Activated T-helper 17 cell treated with anti-CD3 and anti-CD28 coated beads, Interleukin-2, amount 50 U/mL, for 72 hours (primary cell): Measurements from ENCODE around the gene GPAT3. TPM values are rescaled to one million over a fixed set of nuclear protein-coding genes. Genes with fewer than 3 reads are reported as not detected.
A peak's percentile ranks its signal among the peaks of the same experiment; 100 is the strongest.
"Not testable (repeated sequence)": the region's sequence is repeated elsewhere in the genome, so short reads cannot be mapped to it uniquely, and the experiment has no call there.

Experiments used
- ATAC-seq: fragments of 150-1000 bp; cut with Tn5 transposase; replicated peaks from 2 replicates; pipeline ENCODE4 v1.10.0; 2021; ENCODE audit warnings: mild to moderate bottlenecking, moderate library complexity
- H3K27ac Mint-ChIP-seq: one replicate; pipeline ENCODE4 v1.8.0; 2022; ENCODE audit warnings: mixed read lengths
- H3K27me3 Mint-ChIP-seq: one replicate; pipeline ENCODE4 v1.8.0; 2022; ENCODE audit warnings: mixed read lengths
- H3K36me3 Mint-ChIP-seq: one replicate; pipeline ENCODE4 v1.8.0; 2022; ENCODE audit warnings: low read depth, mild to moderate bottlenecking, mixed read lengths
- H3K4me1 Mint-ChIP-seq: one replicate; pipeline ENCODE4 v1.8.0; 2022; ENCODE audit warnings: mixed read lengths
- H3K4me3 Mint-ChIP-seq: one replicate; pipeline ENCODE4 v1.8.0; 2022; ENCODE audit warnings: mild to moderate bottlenecking, mixed read lengths
- H3K9me3 Mint-ChIP-seq: one replicate; pipeline ENCODE4 v1.8.0; 2022; ENCODE audit warnings: mixed read lengths
- total RNA-seq, 2 donors: library from RNA; stranded (reverse); gene quantifications; one replicate each; pipeline ENCODE4 v1.2.3, GENCODE V29; 2022

GPAT3 gene
- total RNA-seq, 2 donors from 2014 or later, result 5.6 to 8.8 TPM

- Mint-ChIP-seq H3K27me3 (no peaks in the 10 kb centered on the region), H3K27ac (no peak overlapping the region), H3K36me3 (no peaks in the 10 kb centered on the region), H3K4me3 (no peak overlapping the region), H3K9me3 (no peaks in the 10 kb centered on the region), H3K4me1 (peaks cover 14% of the 10 kb centered on the region)
- no peak for ATAC-seq
Measured at GRCh38 chr4:83563998-83564397, 28.1 kb downstream of the GPAT3 start.

DNA sequence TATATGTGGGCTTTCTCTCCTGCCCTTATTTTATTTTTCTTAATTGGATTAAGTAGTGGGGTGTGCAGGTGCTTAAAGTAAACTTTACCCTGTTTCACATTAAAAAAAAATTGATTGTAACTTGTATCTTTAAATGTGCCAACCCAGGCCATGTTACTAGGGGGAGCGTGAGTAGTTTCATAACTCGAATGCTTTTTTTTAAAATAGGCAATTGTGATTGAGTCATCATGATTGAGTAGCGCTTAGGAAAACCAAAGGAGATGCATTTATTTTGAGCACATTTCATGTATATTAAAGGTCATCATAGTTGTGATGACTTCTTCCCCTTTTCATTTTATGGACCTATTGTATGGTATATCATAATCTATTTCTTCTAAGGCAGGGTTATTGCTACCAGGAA lies 32.2 kb downstream of the GPAT3 start:
- Mint-ChIP-seq H3K27ac (no peak overlapping the region), H3K36me3 (no peaks in the 10 kb centered on the region), H3K4me3 (no peak overlapping the region), H3K4me1 (no peaks in the 10 kb centered on the region), H3K27me3 (no peaks in the 10 kb centered on the region), H3K9me3 (no peaks in the 10 kb centered on the region)
- no peak for ATAC-seq

- H3K9me3 Mint-ChIP-seq, result no peaks in the 10 kb centered on the region
- no peaks in the 10 kb centered on the region for H3K4me1 Mint-ChIP-seq
Measured at GRCh38 chr4:83569429-83569828, 33.5 kb downstream of the GPAT3 start.

DNA sequence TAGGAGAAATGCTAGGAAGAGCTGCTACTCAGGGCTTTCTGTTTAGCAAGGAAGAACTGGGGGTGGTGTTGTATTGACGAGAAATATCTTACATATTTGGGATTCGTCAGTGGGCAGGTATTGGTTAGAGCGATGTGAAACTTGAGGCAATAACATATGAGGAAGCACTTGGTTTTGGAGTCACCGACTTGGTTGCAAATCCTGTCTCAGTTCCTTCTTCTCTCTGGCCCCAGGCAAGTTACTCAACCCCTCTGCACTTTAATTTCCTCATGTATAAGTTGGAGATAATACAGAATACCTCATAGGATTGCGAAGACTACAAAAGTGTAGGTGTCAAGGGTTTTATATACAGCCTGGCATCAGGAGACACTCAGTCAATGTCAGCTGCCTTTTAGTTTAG lies 34.1 kb downstream of the GPAT3 start:
- H3K36me3 Mint-ChIP-seq, result no peaks in the 10 kb centered on the region
- no peaks in the 10 kb centered on the region for H3K9me3 Mint-ChIP-seq
- no peak overlapping the region for H3K27ac Mint-ChIP-seq
- no peak overlapping the region for H3K4me3 Mint-ChIP-seq
- ATAC-seq, result no peak
- no peaks in the 10 kb centered on the region for H3K4me1 Mint-ChIP-seq
- no peaks in the 10 kb centered on the region for H3K27me3 Mint-ChIP-seq

More at GRCh38 chr4:83569429-83569828, 33.5 kb downstream of the GPAT3 start:
- Mint-ChIP-seq H3K36me3 (no peaks in the 10 kb centered on the region), H3K4me3 (no peak overlapping the region), H3K27ac (no peak overlapping the region), H3K27me3 (no peaks in the 10 kb centered on the region)
- ATAC-seq, result no peak

DNA sequence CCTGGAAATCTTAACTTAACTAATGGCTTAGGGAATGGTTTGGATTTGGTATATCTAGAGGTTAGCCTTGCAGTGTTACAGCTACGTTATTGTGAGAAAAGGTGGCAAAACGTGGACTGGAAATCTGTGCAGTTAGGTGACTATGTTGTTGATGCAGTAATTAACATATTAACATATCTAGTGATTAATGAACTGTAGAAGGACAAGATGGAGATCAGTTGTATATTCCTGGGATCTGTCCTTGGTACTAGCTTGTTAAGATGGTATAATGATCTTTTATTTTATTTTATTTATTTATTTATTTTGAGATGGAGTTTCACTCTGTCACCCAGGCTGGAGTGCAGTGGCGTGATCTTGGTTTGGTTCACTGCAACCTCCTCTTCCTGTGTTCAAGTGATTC lies 36.9 kb downstream of the GPAT3 start:
- Mint-ChIP-seq H3K9me3 (no peaks in the 10 kb centered on the region), H3K4me1 (no peaks in the 10 kb centered on the region), H3K27ac (no peak overlapping the region), H3K27me3 (no peaks in the 10 kb centered on the region), H3K36me3 (no peaks in the 10 kb centered on the region), H3K4me3 (no peak overlapping the region)
- ATAC-seq, result no peak

- H3K27ac Mint-ChIP-seq, result no peak overlapping the region
- no peak overlapping the region for H3K4me3 Mint-ChIP-seq
- no peaks in the 10 kb centered on the region for H3K27me3 Mint-ChIP-seq
- ATAC-seq, result no peak
- no peaks in the 10 kb centered on the region for H3K4me1 Mint-ChIP-seq
- H3K36me3 Mint-ChIP-seq, result no peaks in the 10 kb centered on the region
- H3K9me3 Mint-ChIP-seq, result no peaks in the 10 kb centered on the region
Measured at GRCh38 chr4:83574247-83574646, 38.3 kb downstream of the GPAT3 start.

GRCh38 chr4:83576237-83576636 lies 40.3 kb downstream of the GPAT3 start:
- H3K36me3 Mint-ChIP-seq, H3K9me3 Mint-ChIP-seq, H3K27ac Mint-ChIP-seq, ATAC-seq, H3K27me3 Mint-ChIP-seq, H3K4me1 Mint-ChIP-seq, H3K4me3 Mint-ChIP-seq: not testable (repeated sequence)

- Mint-ChIP-seq H3K9me3 (no peaks in the 10 kb centered on the region), H3K36me3 (peaks cover 13% of the 10 kb centered on the region), H3K4me1 (peaks cover 6% of the 10 kb centered on the region), H3K27ac (peak overlapping the region; percentile 9), H3K27me3 (no peaks in the 10 kb centered on the region), H3K4me3 (no peak overlapping the region)
- peak; percentile 60 for ATAC-seq
Measured at GRCh38 chr4:83581411-83582288, 45.7 kb downstream of the GPAT3 start.

- no peaks in the 10 kb centered on the region for H3K9me3 Mint-ChIP-seq
- peaks cover 13% of the 10 kb centered on the region for H3K36me3 Mint-ChIP-seq
- peak overlapping the region; percentile 9 for H3K27ac Mint-ChIP-seq
- H3K4me3 Mint-ChIP-seq, result no peak overlapping the region
- peak; percentile 16 for ATAC-seq
- no peaks in the 10 kb centered on the region for H3K27me3 Mint-ChIP-seq
- H3K4me1 Mint-ChIP-seq, result peaks cover 6% of the 10 kb centered on the region
Measured at GRCh38 chr4:83582289-83582785, 46.4 kb downstream of the GPAT3 start.

DNA sequence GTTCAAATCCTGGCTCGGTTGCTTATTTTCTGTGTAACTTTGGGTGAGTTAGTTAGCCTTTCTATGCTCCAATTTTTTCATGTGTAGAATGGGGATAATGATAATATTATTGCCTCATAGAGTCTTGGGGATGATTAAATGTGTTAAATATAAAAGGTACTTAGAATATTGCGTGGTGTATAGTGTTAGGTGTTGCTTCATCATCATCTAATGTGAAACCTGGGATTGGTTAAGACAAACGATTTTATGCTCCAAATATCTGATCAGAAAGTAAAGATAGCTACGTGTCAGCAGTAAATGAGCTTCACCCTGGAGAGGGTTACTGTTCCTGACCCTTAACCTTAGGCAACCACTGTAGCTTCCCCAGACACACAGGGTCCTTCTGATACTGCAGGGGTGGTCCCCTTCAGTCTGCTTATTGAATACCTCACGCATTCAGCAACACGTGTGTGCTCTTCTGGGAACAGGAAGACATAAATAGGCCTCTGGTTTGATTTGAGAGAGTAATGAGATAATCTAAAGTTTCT lies 50.1 kb downstream of the GPAT3 start:
- Mint-ChIP-seq H3K9me3 (no peaks in the 10 kb centered on the region), H3K4me3 (no peak overlapping the region), H3K36me3 (peaks cover 37% of the 10 kb centered on the region), H3K27me3 (no peaks in the 10 kb centered on the region), H3K4me1 (peaks cover 6% of the 10 kb centered on the region), H3K27ac (no peak overlapping the region)
- ATAC-seq, result no peak

GRCh38 chr4:83589279-83589678 lies 53.4 kb downstream of the GPAT3 start:
- no peak overlapping the region for H3K27ac Mint-ChIP-seq
- ATAC-seq, result no peak
- peaks cover 25% of the 10 kb centered on the region for H3K36me3 Mint-ChIP-seq
- no peak overlapping the region for H3K4me3 Mint-ChIP-seq
- H3K27me3 Mint-ChIP-seq, result no peaks in the 10 kb centered on the region
- H3K4me1 Mint-ChIP-seq, result no peaks in the 10 kb centered on the region
- no peaks in the 10 kb centered on the region for H3K9me3 Mint-ChIP-seq

DNA sequence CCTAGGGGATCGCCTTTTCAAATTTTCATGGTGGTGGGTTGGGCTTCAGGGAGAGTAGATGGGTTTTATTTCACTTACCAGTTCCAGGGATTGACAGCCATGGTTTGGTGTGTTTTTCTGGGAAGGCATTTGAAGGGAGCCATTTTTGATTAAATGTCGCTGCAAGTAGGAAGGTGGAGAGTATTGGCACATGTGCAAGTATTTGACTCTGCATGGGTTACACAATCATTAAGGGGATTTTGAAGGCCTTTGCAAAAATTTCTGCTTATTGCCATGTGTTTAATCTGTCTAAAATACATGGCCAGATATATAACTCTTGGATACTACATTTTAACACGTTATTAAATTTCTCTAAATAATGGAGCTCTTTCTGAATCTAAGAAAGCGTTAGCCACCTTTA lies 55.1 kb downstream of the GPAT3 start:
- no peaks in the 10 kb centered on the region for H3K27me3 Mint-ChIP-seq
- H3K36me3 Mint-ChIP-seq, result peaks cover 41% of the 10 kb centered on the region
- no peak overlapping the region for H3K4me3 Mint-ChIP-seq
- H3K9me3 Mint-ChIP-seq, result no peaks in the 10 kb centered on the region
- ATAC-seq, result no peak
- no peak overlapping the region for H3K27ac Mint-ChIP-seq
- H3K4me1 Mint-ChIP-seq, result no peaks in the 10 kb centered on the region

- no peak overlapping the region for H3K4me3 Mint-ChIP-seq
- H3K27ac Mint-ChIP-seq, result no peak overlapping the region
- no peaks in the 10 kb centered on the region for H3K9me3 Mint-ChIP-seq
- no peak for ATAC-seq
- H3K27me3 Mint-ChIP-seq, result no peaks in the 10 kb centered on the region
- H3K4me1 Mint-ChIP-seq, result no peaks in the 10 kb centered on the region
- H3K36me3 Mint-ChIP-seq, result peaks cover 47% of the 10 kb centered on the region
Measured at GRCh38 chr4:83591730-83592129, 55.8 kb downstream of the GPAT3 start.

- H3K27ac Mint-ChIP-seq, result no peak overlapping the region
- no peak overlapping the region for H3K4me3 Mint-ChIP-seq
- no peaks in the 10 kb centered on the region for H3K27me3 Mint-ChIP-seq
- H3K4me1 Mint-ChIP-seq, result no peaks in the 10 kb centered on the region
- peaks cover 45% of the 10 kb centered on the region for H3K36me3 Mint-ChIP-seq
- no peaks in the 10 kb centered on the region for H3K9me3 Mint-ChIP-seq
- ATAC-seq, result peak; percentile 32
Measured at GRCh38 chr4:83599183-83599582, 63.3 kb downstream of the GPAT3 start.

GRCh38 chr4:83603129-83603528 lies 67.2 kb downstream of the GPAT3 start:
- Mint-ChIP-seq H3K4me3 (no peak overlapping the region), H3K27me3 (no peaks in the 10 kb centered on the region), H3K4me1 (no peaks in the 10 kb centered on the region), H3K9me3 (no peaks in the 10 kb centered on the region), H3K27ac (no peak overlapping the region), H3K36me3 (peaks cover 14% of the 10 kb centered on the region)
- ATAC-seq, result no peak
